BE2C (cell line): ENCODE data around the gene TARDBP.
"Not testable (repeated sequence)": the region's sequence is repeated elsewhere in the genome, so short reads cannot be mapped to it uniquely, and the experiment has no call there.

Source experiments
- DNase-seq: peaks from one replicate; pipeline ENCODE4 v3.0.0-alpha.2; 2020
- H3K27me3 ChIP-seq: fragments of 250-450 bp; sonication (Bioruptor Pico); 2 replicates; pipeline ENCODE4 v1.5.1; 2020; ENCODE audit warnings: mild to moderate bottlenecking
- H3K36me3 ChIP-seq: fragments of 250-450 bp; sonication (Bioruptor Pico); 2 replicates; pipeline ENCODE4 v1.5.1; 2020; ENCODE audit warnings: mild to moderate bottlenecking
- H3K4me1 ChIP-seq: fragments of 250-450 bp; sonication (Bioruptor Pico); 2 replicates; pipeline ENCODE4 v1.5.1; 2020
- H3K4me3 ChIP-seq: 2 replicates; pipeline ENCODE4 v1.5.1; 2011; ENCODE audit warnings: low read depth, low read length
- H3K9me3 ChIP-seq: fragments of 250-450 bp; sonication (Bioruptor Pico); 2 replicates; pipeline ENCODE4 v1.5.1; 2020
- TF ChIP-seq, protein P1 (sequence below): IDR thresholded peaks from 2 replicates; pipeline ENCODE4 v1.5.1; 2012; ENCODE audit warnings: mild to moderate bottlenecking, low read depth, low read length

The TARDBP gene

DNA sequence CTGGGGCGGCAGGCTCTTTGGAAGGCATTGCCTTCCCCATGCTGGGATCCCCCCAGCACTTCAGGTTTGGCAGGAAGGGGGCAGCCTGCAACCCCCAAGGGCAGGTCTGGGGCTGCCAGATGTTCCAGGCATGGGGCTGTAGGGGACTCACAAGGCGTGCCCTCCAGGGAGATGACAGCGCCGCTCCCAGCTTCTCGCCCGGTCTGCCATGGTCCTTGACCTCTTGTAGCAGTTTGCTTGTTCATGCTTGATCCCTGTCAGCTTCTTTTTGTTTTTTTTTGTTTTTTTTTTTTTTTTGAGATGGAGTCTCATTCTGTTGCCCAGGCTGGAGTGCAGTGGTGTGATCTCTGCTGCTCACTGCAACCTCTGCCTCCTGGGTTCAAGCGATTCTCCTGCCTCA, 21.6 kb upstream of the TARDBP start:
- Histone ChIP-seq H3K36me3 (no peaks in the 10 kb centered on the region), H3K4me1 (no peaks in the 10 kb centered on the region), H3K4me3 (no peak overlapping the region), H3K9me3 (no peaks in the 10 kb centered on the region), H3K27me3 (no peaks in the 10 kb centered on the region)
- DNase-seq, result no peak
- TF ChIP-seq, protein P1, sequence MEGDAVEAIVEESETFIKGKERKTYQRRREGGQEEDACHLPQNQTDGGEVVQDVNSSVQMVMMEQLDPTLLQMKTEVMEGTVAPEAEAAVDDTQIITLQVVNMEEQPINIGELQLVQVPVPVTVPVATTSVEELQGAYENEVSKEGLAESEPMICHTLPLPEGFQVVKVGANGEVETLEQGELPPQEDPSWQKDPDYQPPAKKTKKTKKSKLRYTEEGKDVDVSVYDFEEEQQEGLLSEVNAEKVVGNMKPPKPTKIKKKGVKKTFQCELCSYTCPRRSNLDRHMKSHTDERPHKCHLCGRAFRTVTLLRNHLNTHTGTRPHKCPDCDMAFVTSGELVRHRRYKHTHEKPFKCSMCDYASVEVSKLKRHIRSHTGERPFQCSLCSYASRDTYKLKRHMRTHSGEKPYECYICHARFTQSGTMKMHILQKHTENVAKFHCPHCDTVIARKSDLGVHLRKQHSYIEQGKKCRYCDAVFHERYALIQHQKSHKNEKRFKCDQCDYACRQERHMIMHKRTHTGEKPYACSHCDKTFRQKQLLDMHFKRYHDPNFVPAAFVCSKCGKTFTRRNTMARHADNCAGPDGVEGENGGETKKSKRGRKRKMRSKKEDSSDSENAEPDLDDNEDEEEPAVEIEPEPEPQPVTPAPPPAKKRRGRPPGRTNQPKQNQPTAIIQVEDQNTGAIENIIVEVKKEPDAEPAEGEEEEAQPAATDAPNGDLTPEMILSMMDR, result no peak

DNA sequence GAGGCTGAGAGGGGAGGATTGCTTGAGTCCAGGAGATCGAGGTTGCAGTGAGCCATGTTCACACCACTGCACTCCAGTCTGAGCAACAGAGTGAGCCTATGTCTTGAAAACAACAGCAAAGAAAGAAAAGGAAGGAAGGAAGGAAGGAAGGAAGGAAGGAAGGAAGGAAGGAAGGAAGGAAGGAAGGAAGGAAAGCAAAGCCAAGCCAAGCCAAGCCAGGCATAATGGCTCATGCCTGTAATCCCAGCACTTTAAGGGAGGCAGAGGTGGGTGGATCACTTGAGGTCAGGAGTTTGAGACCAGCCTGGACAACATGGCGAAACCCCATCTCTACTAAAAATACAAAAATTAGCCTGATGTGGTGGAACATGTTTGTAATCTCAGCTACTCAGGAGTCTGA, 20.4 kb upstream of the TARDBP start:
- H3K4me1 ChIP-seq, DNase-seq, H3K4me3 ChIP-seq, H3K27me3 ChIP-seq, H3K9me3 ChIP-seq, H3K36me3 ChIP-seq: not testable (repeated sequence)

DNA sequence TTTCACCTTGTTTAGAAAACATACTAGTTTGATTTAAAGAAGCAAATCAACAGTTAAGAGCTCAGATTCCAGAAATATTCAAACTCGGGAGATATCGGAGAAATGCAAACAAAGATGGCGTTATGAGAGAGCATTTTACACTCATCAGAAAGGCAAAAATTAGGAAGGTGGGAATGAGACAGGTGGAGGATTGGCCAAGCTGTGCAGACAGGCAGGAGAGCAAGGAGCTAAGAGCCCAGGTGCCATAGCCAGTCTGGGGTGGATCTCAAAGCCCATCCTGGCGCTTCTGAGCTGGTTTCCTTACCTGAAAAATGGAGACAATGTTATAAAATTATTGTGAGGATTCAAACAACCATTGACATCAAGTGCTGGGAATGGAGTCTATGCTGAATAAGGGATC, 19.6 kb upstream of the TARDBP start:
- Histone ChIP-seq H3K9me3 (no peaks in the 10 kb centered on the region), H3K4me3 (no peak overlapping the region), H3K36me3 (no peaks in the 10 kb centered on the region), H3K4me1 (no peaks in the 10 kb centered on the region), H3K27me3 (no peaks in the 10 kb centered on the region)
- no peak for DNase-seq
- TF ChIP-seq, protein P1, result no peak

DNA sequence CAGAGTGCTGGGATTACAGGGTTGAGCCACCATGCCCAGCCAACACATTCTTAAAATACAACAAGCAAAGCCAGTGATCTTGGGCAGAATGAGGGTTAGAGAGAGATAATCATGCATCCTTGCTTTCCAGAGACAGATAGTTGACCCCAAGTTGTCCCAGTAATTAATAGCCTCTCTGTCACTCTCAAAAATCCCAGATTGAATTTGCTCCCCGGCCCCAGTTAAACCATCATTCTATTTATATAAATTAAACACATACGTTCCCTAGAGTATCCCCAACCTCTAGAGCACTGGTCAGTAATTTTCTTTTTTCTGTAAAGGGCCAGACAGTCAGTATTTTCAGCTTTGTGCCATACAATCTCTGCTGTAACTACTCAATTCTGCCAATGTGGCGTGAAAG, 16.4 kb upstream of the TARDBP start:
- DNase-seq, result no peak
- TF ChIP-seq, protein P1, result no peak
- Histone ChIP-seq H3K27me3 (no peaks in the 10 kb centered on the region), H3K4me3 (no peak overlapping the region), H3K36me3 (no peaks in the 10 kb centered on the region), H3K9me3 (no peaks in the 10 kb centered on the region), H3K4me1 (no peaks in the 10 kb centered on the region)

DNA sequence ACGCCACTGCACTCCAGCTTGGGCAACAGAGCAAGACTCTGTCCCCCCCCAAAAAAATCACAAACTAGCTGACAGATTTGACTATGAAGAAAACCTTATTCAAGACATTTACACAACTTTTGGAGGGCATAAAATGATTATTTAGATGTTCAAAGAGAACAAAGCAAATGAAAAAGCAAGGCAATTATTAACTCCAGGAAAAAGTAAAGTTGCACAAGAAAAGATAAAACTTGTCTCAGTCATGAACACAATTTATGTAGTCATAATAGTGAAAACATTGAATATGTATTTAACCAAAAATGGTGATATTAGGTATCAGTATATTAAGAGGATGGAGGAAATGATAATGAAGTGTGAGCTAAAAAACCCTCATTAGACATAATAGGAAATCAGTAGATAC, 11.9 kb upstream of the TARDBP start:
- no peak for DNase-seq
- TF ChIP-seq, protein P1, result no peak

DNA sequence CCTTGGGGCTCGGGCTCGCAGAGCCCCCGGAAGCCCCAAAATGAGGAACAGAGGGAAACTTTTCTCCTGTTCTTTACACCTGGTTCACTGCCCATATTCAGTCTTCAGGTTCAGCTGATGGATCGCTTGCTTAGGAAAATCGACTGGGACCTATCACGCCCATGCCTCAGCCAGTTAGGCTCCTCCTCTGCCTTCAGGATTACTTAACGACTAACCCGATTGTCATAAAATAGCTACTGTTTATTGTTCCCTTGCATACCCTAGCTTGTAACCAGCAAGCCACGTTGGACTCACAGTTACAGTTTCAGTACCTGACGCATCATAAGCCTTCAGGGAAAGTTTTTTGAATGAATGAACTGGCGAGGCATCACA, 692 bp downstream of the TARDBP start:
- TF ChIP-seq, protein P1, result no peak
- H3K9me3 ChIP-seq, result no peaks in the 10 kb centered on the region
- DNase-seq, result no peak
- H3K4me1 ChIP-seq, result no peaks in the 10 kb centered on the region
- peaks cover 44% of the 10 kb centered on the region for H3K36me3 ChIP-seq
- no peaks in the 10 kb centered on the region for H3K27me3 ChIP-seq
- peak overlapping the region; percentile 85 for H3K4me3 ChIP-seq

More for the DNA sequence above, 11.9 kb upstream of the TARDBP start:
- Histone ChIP-seq H3K27me3 (no peaks in the 10 kb centered on the region), H3K36me3 (no peaks in the 10 kb centered on the region), H3K4me3 (no peak overlapping the region), H3K4me1 (no peaks in the 10 kb centered on the region), H3K9me3 (no peaks in the 10 kb centered on the region)

DNA sequence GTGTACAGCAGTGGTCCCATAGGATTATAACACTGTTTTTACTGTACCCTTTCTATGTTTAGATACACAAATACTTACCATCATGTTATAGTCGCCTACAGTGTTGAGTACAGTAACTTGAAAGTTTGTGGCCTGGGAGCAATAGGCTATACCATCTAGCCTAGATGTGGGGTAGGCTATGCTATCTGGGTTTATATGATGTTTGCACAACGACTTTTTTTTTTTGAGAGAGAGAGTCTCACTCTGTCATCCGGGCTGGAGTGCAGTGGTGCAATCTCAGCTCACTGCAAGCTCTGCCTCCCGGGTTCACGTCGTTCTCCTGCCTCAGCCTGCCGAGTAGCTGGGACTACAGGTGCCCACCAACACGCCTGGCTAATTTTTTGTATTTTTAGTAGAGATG, 6.9 kb downstream of the TARDBP start:
- not testable (repeated sequence) for H3K4me3 ChIP-seq, H3K27me3 ChIP-seq, DNase-seq, H3K4me1 ChIP-seq, H3K9me3 ChIP-seq
- peaks cover 62% of the 10 kb centered on the region for H3K36me3 ChIP-seq
